HEK293 (cell line): Measurements from ENCODE around the gene TMC2.

Experiments used
- GLIS2 ChIP-seq: fragments of 450-650 bp; formaldehyde crosslinking; IDR thresholded peaks from 2 replicates; pipeline ENCODE4 v1.5.1; 2016; ENCODE audit warnings: missing biosample characterization, missing genetic modification characterization
- PRDM6 ChIP-seq: fragments of 450-650 bp; formaldehyde crosslinking; IDR thresholded peaks from 2 replicates; pipeline ENCODE4 v1.5.1; 2017; ENCODE audit warnings: missing biosample characterization, missing genetic modification characterization
- RBAK ChIP-seq: fragments of 450-650 bp; formaldehyde crosslinking; IDR thresholded peaks from 2 replicates; pipeline ENCODE4 v1.5.1; 2016; ENCODE audit warnings: missing biosample characterization, missing genetic modification characterization
- SETDB1 ChIP-seq: IDR thresholded peaks from one replicate; pipeline ENCODE4 v1.6.1; 2017; ENCODE audit warnings: mild to moderate bottlenecking, low read length, moderate library complexity, mixed read lengths; ENCODE audit not compliant: insufficient read length
- TSHZ1 ChIP-seq: fragments of 450-650 bp; formaldehyde crosslinking; IDR thresholded peaks from 2 replicates; pipeline ENCODE4 v1.5.1; 2016; ENCODE audit warnings: missing biosample characterization, missing genetic modification characterization, borderline replicate concordance
- ZBTB1 ChIP-seq: fragments of 450-650 bp; formaldehyde crosslinking; IDR thresholded peaks from 2 replicates; pipeline ENCODE4 v1.5.1; 2016; ENCODE audit warnings: missing biosample characterization, missing genetic modification characterization
- ZBTB48 ChIP-seq: fragments of 450-650 bp; formaldehyde crosslinking; IDR thresholded peaks from 2 replicates; pipeline ENCODE4 v1.5.1; 2016; ENCODE audit warnings: missing biosample characterization, missing genetic modification characterization
- ZBTB49 ChIP-seq: fragments of 450-650 bp; formaldehyde crosslinking; IDR thresholded peaks from 2 replicates; pipeline ENCODE4 v1.5.1; 2016; ENCODE audit warnings: missing biosample characterization, missing genetic modification characterization, low read depth
- ZBTB6 ChIP-seq: fragments of 450-650 bp; formaldehyde crosslinking; IDR thresholded peaks from 2 replicates; pipeline ENCODE4 v1.5.1; 2017; ENCODE audit warnings: missing biosample characterization, missing genetic modification characterization
- ZEB2 ChIP-seq: fragments of 450-650 bp; formaldehyde crosslinking; IDR thresholded peaks from 2 replicates; pipeline ENCODE4 v1.5.1; 2016; ENCODE audit warnings: missing biosample characterization, missing genetic modification characterization
- ZIC2 ChIP-seq: fragments of 450-650 bp; formaldehyde crosslinking; IDR thresholded peaks from 2 replicates; pipeline ENCODE4 v1.5.1; 2016; ENCODE audit warnings: missing biosample characterization, missing genetic modification characterization
- ZNF132 ChIP-seq: fragments of 450-650 bp; formaldehyde crosslinking; IDR thresholded peaks from 2 replicates; pipeline ENCODE4 v1.5.1; 2017; ENCODE audit warnings: missing biosample characterization, missing genetic modification characterization, borderline replicate concordance
- ZNF140 ChIP-seq: fragments of 450-650 bp; formaldehyde crosslinking; IDR thresholded peaks from 2 replicates; pipeline ENCODE4 v1.5.1; 2016; ENCODE audit warnings: missing biosample characterization, missing genetic modification characterization
- ZNF169 ChIP-seq: fragments of 450-650 bp; formaldehyde crosslinking; IDR thresholded peaks from 2 replicates; pipeline ENCODE4 v1.5.1; 2016; ENCODE audit warnings: missing biosample characterization, missing genetic modification characterization
- ZNF324 ChIP-seq: fragments of 450-650 bp; formaldehyde crosslinking; IDR thresholded peaks from 2 replicates; pipeline ENCODE4 v1.5.1; 2016; ENCODE audit warnings: missing biosample characterization, missing genetic modification characterization
- ZNF350 ChIP-seq: fragments of 450-650 bp; formaldehyde crosslinking; IDR thresholded peaks from 2 replicates; pipeline ENCODE4 v1.5.0; 2017; ENCODE audit warnings: missing biosample characterization, mild to moderate bottlenecking, missing genetic modification characterization
- ZNF366 ChIP-seq: fragments of 450-650 bp; formaldehyde crosslinking; conservative IDR thresholded peaks from 2 replicates; pipeline ENCODE4 v1.5.1; 2016; ENCODE audit warnings: missing biosample characterization, missing genetic modification characterization
- ZNF510 ChIP-seq: fragments of 450-650 bp; formaldehyde crosslinking; IDR thresholded peaks from 2 replicates; pipeline ENCODE4 v1.5.1; 2018; ENCODE audit warnings: mild to moderate bottlenecking, missing genetic modification characterization, missing biosample characterization; ENCODE audit not compliant: insufficient replicate concordance
- ZNF548 ChIP-seq: fragments of 450-650 bp; formaldehyde crosslinking; IDR thresholded peaks from 2 replicates; pipeline ENCODE4 v1.5.1; 2016; ENCODE audit warnings: missing biosample characterization, missing genetic modification characterization
- ZNF560 ChIP-seq: fragments of 450-650 bp; formaldehyde crosslinking; IDR thresholded peaks from 2 replicates; pipeline ENCODE4 v1.5.1; 2017; ENCODE audit warnings: missing biosample characterization, missing genetic modification characterization, borderline replicate concordance
- ZNF623 ChIP-seq: fragments of 450-650 bp; formaldehyde crosslinking; IDR thresholded peaks from 2 replicates; pipeline ENCODE4 v1.5.1; 2016; ENCODE audit warnings: missing biosample characterization, missing genetic modification characterization
- ZNF658 ChIP-seq: fragments of 450-650 bp; formaldehyde crosslinking; IDR thresholded peaks from 2 replicates; pipeline ENCODE4; 2016; ENCODE audit warnings: missing biosample characterization, missing genetic modification characterization
- ZNF664 ChIP-seq: fragments of 450-650 bp; formaldehyde crosslinking; IDR thresholded peaks from 2 replicates; pipeline ENCODE4 v1.5.1; 2016; ENCODE audit warnings: missing biosample characterization, missing genetic modification characterization
- ZNF707 ChIP-seq: fragments of 450-650 bp; formaldehyde crosslinking; IDR thresholded peaks from 2 replicates; pipeline ENCODE4 v1.5.1; 2016; ENCODE audit warnings: missing biosample characterization, missing genetic modification characterization
- ZNF768 ChIP-seq: fragments of 450-650 bp; formaldehyde crosslinking; IDR thresholded peaks from 2 replicates; pipeline ENCODE4 v1.5.1; 2018; ENCODE audit warnings: missing biosample characterization, mild to moderate bottlenecking, missing genetic modification characterization
- ZNF837 ChIP-seq: fragments of 450-650 bp; formaldehyde crosslinking; IDR thresholded peaks from 2 replicates; pipeline ENCODE4 v1.5.1; 2016; ENCODE audit warnings: missing biosample characterization, missing genetic modification characterization
- ZNF843 ChIP-seq: fragments of 450-650 bp; formaldehyde crosslinking; IDR thresholded peaks from 2 replicates; pipeline ENCODE4 v1.5.1; 2016; ENCODE audit warnings: missing biosample characterization, missing genetic modification characterization
- TF ChIP-seq, protein P1 (sequence below): fragments of 450-650 bp; formaldehyde crosslinking; IDR thresholded peaks from 2 replicates; pipeline ENCODE4 v1.5.1; 2016; ENCODE audit warnings: missing biosample characterization, missing genetic modification characterization
- TF ChIP-seq, protein P2 (sequence below): fragments of 450-650 bp; formaldehyde crosslinking; IDR thresholded peaks from 2 replicates; pipeline ENCODE4 v1.5.1; 2017; ENCODE audit warnings: missing biosample characterization, missing genetic modification characterization

The TMC2 gene

DNA sequence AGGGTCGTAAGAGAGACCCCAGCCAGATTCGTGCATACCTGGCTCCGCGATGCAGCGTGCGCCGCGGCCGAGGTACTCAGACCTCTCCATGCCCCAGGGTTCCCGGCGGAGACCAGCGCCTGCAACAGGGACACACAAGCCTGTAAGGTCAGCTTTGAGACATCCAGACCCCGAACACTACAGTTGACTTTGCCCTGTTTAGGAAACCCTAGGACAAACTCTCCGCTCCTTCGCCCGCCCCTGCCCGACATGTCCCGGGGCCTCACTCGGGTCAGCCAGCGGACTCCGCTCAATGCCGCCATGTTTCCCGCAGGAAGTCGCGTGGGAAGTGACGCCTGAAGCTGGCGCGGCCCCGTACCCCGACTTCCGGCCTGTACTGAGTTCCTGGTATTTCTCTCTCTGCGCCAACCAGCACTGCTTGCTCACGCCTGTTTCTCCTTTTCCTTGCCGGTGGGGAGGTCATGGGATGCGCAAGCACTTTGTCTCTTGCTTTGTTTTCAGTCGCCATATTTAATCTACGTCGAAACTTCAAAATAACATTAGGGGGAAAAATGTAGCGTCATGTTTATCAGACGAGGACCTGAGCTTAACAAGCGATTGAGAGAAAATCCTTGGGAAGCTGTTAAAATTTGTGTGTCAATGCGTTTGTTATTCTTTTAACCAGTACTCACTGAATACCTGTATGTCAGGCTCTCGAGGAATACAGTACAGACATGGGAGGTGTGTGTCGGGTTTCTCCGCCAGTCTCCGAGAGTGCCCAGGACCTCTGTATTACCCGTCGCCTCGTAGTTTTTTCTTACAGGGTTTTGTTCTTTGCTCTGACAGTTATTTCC is 127.7 kb downstream of the TMC2 start, which contains the start of gene IDH3B (continued):
- no peak; the same call in 1 of the 2 replicates for TF ChIP-seq ZIC2
- TF ChIP-seq ZNF768 (tag by site-specific recombination): no peak
- TF ChIP-seq ZBTB1 (tag by site-specific recombination): no peak
- TF ChIP-seq ZNF366 (tag by site-specific recombination): no peak; the same call in 1 of the 2 replicates
- TF ChIP-seq ZNF658 (tag by site-specific recombination): no peak
- TF ChIP-seq ZNF169 (tag by site-specific recombination): no peak
- TF ChIP-seq RBAK (tag by site-specific recombination): no peak
- TF ChIP-seq, protein P1, sequence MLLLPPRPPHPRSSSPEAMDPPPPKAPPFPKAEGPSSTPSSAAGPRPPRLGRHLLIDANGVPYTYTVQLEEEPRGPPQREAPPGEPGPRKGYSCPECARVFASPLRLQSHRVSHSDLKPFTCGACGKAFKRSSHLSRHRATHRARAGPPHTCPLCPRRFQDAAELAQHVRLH: no peak
- no peak for TF ChIP-seq ZEB2 (tag by site-specific recombination)
- TF ChIP-seq GLIS2 (tag by site-specific recombination): no peak; the same call in 1 of the 2 replicates
- no peak for TF ChIP-seq ZBTB48 (tag by site-specific recombination)
- TF ChIP-seq ZNF837 (tag by site-specific recombination): no peak
- no peak; the same call in 1 of the 2 replicates for TF ChIP-seq TSHZ1 (tag by site-specific recombination)
- TF ChIP-seq ZNF843 (tag by site-specific recombination): no peak
- TF ChIP-seq ZNF707 (tag by site-specific recombination): no peak
- TF ChIP-seq ZNF510: no peak
- TF ChIP-seq, protein P2, sequence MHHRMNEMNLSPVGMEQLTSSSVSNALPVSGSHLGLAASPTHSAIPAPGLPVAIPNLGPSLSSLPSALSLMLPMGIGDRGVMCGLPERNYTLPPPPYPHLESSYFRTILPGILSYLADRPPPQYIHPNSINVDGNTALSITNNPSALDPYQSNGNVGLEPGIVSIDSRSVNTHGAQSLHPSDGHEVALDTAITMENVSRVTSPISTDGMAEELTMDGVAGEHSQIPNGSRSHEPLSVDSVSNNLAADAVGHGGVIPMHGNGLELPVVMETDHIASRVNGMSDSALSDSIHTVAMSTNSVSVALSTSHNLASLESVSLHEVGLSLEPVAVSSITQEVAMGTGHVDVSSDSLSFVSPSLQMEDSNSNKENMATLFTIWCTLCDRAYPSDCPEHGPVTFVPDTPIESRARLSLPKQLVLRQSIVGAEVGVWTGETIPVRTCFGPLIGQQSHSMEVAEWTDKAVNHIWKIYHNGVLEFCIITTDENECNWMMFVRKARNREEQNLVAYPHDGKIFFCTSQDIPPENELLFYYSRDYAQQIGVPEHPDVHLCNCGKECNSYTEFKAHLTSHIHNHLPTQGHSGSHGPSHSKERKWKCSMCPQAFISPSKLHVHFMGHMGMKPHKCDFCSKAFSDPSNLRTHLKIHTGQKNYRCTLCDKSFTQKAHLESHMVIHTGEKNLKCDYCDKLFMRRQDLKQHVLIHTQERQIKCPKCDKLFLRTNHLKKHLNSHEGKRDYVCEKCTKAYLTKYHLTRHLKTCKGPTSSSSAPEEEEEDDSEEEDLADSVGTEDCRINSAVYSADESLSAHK (tag by site-specific recombination): peak; percentile 9; the same call in 1 of the 2 replicates
- no peak for TF ChIP-seq ZBTB6 (tag by site-specific recombination)
- no peak for TF ChIP-seq ZNF664 (tag by site-specific recombination)
- TF ChIP-seq SETDB1: no peak
- no peak for TF ChIP-seq ZNF350 (tag by site-specific recombination)
- TF ChIP-seq ZNF548 (tag by site-specific recombination): no peak
- TF ChIP-seq ZBTB49 (tag by site-specific recombination): no peak
- no peak for TF ChIP-seq ZNF623
- TF ChIP-seq PRDM6 (tag by site-specific recombination): no peak
- TF ChIP-seq ZNF324 (tag by site-specific recombination): no peak; the same call in none of the 2 replicates
- no peak for TF ChIP-seq ZNF140
- TF ChIP-seq ZNF132 (tag by site-specific recombination): no peak
- no peak for TF ChIP-seq ZNF560 (tag by site-specific recombination)
